Right lobe of liver (tissue), 4 donors: Measurements from ENCODE around the gene C7orf57.

Experiments used
- POLR2A ChIP-seq: fragments of 450-650 bp; IDR thresholded peaks from one replicate; pipeline ENCODE4 v1.6.1; 2017; ENCODE audit warnings: antibody characterized with exemption, mild to moderate bottlenecking
- TF ChIP-seq, protein P1 (sequence below), 4 donors: fragments of 200-600 bp in 3 of 4; fragments of 450-650 bp in 1 of 4; IDR thresholded peaks; one replicate each; pipeline versions ENCODE4 v1.5.1 to v1.8.0; 2016 to 2022; ENCODE audit warnings: antibody characterized with exemption in 4 of 4, mild to moderate bottlenecking in 2 of 4
- donor health status: DM: no; HTN: no; CAD: no.
- donor health status: DM: no; HTN: no; CAD: no.
- donor health status: DM: no; HTN: yes; CAD: no.

- TF ChIP-seq, protein P1, sequence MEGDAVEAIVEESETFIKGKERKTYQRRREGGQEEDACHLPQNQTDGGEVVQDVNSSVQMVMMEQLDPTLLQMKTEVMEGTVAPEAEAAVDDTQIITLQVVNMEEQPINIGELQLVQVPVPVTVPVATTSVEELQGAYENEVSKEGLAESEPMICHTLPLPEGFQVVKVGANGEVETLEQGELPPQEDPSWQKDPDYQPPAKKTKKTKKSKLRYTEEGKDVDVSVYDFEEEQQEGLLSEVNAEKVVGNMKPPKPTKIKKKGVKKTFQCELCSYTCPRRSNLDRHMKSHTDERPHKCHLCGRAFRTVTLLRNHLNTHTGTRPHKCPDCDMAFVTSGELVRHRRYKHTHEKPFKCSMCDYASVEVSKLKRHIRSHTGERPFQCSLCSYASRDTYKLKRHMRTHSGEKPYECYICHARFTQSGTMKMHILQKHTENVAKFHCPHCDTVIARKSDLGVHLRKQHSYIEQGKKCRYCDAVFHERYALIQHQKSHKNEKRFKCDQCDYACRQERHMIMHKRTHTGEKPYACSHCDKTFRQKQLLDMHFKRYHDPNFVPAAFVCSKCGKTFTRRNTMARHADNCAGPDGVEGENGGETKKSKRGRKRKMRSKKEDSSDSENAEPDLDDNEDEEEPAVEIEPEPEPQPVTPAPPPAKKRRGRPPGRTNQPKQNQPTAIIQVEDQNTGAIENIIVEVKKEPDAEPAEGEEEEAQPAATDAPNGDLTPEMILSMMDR (IDR thresholded peaks at IDR 0.05), result no peak
- TF ChIP-seq POLR2A, result no peak
Measured at GRCh38 chr7:48059706-48060105, 24.4 kb downstream of the C7orf57 start.
